ENCODE measurements around the gene FAM221B. TPM values are rescaled to one million over a fixed set of nuclear protein-coding genes. Genes with fewer than 3 reads are reported as not detected.

FAM221B gene
- polyA plus RNA-seq, 1 donor from 2014 or later: 0.09 TPM

DNA sequence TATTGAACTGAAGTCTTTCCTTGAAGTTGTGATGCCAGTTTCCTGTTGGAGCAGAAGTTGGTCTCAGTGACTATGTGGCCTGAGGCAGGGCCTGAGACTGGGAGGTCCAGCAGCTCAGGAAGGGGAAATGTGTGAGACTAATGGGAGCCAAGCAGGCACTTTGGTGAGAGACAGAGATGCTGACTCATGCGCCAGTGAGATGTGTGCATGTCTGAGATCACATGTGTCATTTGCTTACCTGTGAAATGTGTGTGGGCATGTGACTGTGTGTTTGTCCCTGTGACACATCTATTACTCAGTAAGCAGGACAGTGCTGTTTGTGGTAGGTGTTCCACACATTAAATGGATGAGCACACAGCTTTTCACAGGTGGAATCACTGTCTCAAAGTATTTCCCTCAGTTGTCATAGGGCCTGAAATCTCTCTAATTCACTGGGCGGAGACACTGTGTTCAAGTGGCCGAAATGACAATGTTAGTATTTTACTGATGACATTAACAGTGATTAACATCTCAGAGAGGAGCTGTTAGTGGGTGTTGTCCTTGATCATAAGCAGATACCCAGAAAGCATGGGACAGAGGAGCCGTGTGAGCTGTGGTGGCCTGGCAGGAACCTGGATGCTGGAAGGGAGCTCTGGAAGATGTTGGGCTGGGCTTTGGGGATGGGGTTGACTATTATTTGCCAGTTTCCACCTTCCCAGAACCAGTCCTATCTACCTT is 29.7 kb downstream of the FAM221B start:
- no peaks in the 10 kb centered on the region for H3F3A ChIP-seq (ENCODE audit: insufficient read depth, low read length, poor library complexity, severe bottlenecking)
- H3K4me2 ChIP-seq (ENCODE audit: low read length): no peak overlapping the region
- H3K9me2 ChIP-seq (ENCODE audit: insufficient read depth, low read length): no peaks in the 10 kb centered on the region
- no peak overlapping the region for H3K4me3 ChIP-seq (ENCODE audit: low read length)
- no peak for TF ChIP-seq SMC3 (conservative IDR thresholded peaks at IDR 0.05; ENCODE audit: poor library complexity)
- TF ChIP-seq, protein P1, sequence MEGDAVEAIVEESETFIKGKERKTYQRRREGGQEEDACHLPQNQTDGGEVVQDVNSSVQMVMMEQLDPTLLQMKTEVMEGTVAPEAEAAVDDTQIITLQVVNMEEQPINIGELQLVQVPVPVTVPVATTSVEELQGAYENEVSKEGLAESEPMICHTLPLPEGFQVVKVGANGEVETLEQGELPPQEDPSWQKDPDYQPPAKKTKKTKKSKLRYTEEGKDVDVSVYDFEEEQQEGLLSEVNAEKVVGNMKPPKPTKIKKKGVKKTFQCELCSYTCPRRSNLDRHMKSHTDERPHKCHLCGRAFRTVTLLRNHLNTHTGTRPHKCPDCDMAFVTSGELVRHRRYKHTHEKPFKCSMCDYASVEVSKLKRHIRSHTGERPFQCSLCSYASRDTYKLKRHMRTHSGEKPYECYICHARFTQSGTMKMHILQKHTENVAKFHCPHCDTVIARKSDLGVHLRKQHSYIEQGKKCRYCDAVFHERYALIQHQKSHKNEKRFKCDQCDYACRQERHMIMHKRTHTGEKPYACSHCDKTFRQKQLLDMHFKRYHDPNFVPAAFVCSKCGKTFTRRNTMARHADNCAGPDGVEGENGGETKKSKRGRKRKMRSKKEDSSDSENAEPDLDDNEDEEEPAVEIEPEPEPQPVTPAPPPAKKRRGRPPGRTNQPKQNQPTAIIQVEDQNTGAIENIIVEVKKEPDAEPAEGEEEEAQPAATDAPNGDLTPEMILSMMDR (IDR thresholded peaks at IDR 0.05; ENCODE audit: poor library complexity, severe bottlenecking): no peak
- TF ChIP-seq, protein P2, sequence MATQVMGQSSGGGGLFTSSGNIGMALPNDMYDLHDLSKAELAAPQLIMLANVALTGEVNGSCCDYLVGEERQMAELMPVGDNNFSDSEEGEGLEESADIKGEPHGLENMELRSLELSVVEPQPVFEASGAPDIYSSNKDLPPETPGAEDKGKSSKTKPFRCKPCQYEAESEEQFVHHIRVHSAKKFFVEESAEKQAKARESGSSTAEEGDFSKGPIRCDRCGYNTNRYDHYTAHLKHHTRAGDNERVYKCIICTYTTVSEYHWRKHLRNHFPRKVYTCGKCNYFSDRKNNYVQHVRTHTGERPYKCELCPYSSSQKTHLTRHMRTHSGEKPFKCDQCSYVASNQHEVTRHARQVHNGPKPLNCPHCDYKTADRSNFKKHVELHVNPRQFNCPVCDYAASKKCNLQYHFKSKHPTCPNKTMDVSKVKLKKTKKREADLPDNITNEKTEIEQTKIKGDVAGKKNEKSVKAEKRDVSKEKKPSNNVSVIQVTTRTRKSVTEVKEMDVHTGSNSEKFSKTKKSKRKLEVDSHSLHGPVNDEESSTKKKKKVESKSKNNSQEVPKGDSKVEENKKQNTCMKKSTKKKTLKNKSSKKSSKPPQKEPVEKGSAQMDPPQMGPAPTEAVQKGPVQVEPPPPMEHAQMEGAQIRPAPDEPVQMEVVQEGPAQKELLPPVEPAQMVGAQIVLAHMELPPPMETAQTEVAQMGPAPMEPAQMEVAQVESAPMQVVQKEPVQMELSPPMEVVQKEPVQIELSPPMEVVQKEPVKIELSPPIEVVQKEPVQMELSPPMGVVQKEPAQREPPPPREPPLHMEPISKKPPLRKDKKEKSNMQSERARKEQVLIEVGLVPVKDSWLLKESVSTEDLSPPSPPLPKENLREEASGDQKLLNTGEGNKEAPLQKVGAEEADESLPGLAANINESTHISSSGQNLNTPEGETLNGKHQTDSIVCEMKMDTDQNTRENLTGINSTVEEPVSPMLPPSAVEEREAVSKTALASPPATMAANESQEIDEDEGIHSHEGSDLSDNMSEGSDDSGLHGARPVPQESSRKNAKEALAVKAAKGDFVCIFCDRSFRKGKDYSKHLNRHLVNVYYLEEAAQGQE (IDR thresholded peaks at IDR 0.05; ENCODE audit: borderline replicate concordance): no peak
- no peak for TF ChIP-seq TAF1 (IDR thresholded peaks at IDR 0.05; ENCODE audit: low read depth)
- TF ChIP-seq RAD21 (conservative IDR thresholded peaks at IDR 0.05): no peak
- no peak for TF ChIP-seq POLR2AphosphoS5 (IDR thresholded peaks at IDR 0.05)
- no peak for TF ChIP-seq MXI1 (conservative IDR thresholded peaks at IDR 0.05; ENCODE audit: poor library complexity, severe bottlenecking)
- no peak for TF ChIP-seq EZH2 (IDR thresholded peaks at IDR 0.05; ENCODE audit: borderline replicate concordance, insufficient read depth, low read length, poor library complexity, severe bottlenecking)
- TF ChIP-seq EP300 (conservative IDR thresholded peaks at IDR 0.05; ENCODE audit: poor library complexity, severe bottlenecking): no peak
- H3K9ac ChIP-seq (ENCODE audit: low read length): no peak overlapping the region
- no peak overlapping the region for H2AFZ ChIP-seq (ENCODE audit: low read depth, low read length)
- H4K20me1 ChIP-seq (ENCODE audit: insufficient read depth): no peaks in the 10 kb centered on the region
- H3K79me2 ChIP-seq (replicated peaks; ENCODE audit: insufficient read depth, low read length): no peaks in the 10 kb centered on the region
- H3K9me3 ChIP-seq (ENCODE audit: low read length): no peaks in the 10 kb centered on the region
- H3K36me3 ChIP-seq (ENCODE audit: insufficient read depth, low read length): no peaks in the 10 kb centered on the region
- H3K27me3 ChIP-seq (ENCODE audit: insufficient read depth, low read depth, low read length): no peaks in the 10 kb centered on the region
- no peak overlapping the region for H3K27ac ChIP-seq (ENCODE audit: low read length)

DNA sequence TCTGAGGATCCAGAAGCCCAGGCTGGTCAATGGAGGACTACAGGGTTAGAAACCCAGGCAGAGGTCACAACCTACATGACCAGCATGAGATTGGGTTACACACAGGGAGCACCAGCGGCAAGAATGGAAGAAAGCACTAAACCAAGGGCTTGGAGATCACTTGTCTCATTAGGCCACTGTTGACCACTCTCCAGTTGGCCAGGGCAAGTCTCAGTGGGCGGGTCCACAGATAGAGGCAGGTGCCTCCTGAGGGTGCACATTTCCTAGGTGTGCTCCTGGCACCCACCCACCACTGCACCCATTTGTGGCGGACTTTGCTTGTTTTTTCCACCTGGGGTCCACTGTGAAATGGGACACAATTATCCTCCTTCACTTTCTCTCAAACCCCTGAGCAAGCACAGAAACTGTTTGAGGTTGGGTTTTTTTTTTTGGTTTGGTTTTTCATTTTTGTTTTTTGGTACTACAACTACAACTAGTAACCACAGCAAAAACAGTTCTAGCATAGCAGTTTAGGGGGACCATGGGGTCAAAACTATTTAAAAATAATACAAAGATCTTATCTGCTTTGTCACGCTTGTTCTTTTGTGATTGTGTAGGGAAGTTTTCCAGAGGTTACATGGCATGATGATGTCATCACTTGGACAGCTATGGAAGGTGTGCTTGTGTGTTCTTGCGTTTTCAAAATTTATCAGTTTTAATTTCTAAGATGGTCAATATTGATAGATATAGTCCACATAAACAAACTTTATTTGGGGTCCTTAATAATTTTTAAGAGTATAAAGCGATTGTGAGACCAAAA is 31.0 kb downstream of the FAM221B start:
- Histone ChIP-seq H3K9me3 (ENCODE audit: low read length) (no peaks in the 10 kb centered on the region), H3K27ac (ENCODE audit: low read length) (no peak overlapping the region), H3K79me2 (replicated peaks; ENCODE audit: insufficient read depth, low read length) (no peaks in the 10 kb centered on the region), H3F3A (ENCODE audit: insufficient read depth, low read length, poor library complexity, severe bottlenecking) (no peaks in the 10 kb centered on the region), H3K4me3 (ENCODE audit: low read length) (no peak overlapping the region), H3K36me3 (ENCODE audit: insufficient read depth, low read length) (no peaks in the 10 kb centered on the region), H3K9me2 (ENCODE audit: insufficient read depth, low read length) (no peaks in the 10 kb centered on the region), H2AFZ (ENCODE audit: low read depth, low read length) (no peak overlapping the region), H4K20me1 (ENCODE audit: insufficient read depth) (no peaks in the 10 kb centered on the region), H3K4me2 (ENCODE audit: low read length) (no peak overlapping the region), H3K9ac (ENCODE audit: low read length) (no peak overlapping the region), H3K27me3 (ENCODE audit: insufficient read depth, low read depth, low read length) (no peaks in the 10 kb centered on the region)
- no peak for TF ChIP-seq EZH2 (IDR thresholded peaks at IDR 0.05; ENCODE audit: borderline replicate concordance, insufficient read depth, low read length, poor library complexity, severe bottlenecking)
- TF ChIP-seq RAD21 (conservative IDR thresholded peaks at IDR 0.05): no peak
- TF ChIP-seq EP300 (conservative IDR thresholded peaks at IDR 0.05; ENCODE audit: poor library complexity, severe bottlenecking): no peak

All from neural cell (in vitro differentiated cells).